Measurements from ENCODE around the gene ZNF507. TPM values are rescaled to one million over a fixed set of nuclear protein-coding genes. Genes with fewer than 3 reads are reported as not detected.

The ZNF507 gene
- total and polyA plus RNA-seq, 8 donors, result 3.5 to 14.7 (median 8.9) TPM

DNA sequence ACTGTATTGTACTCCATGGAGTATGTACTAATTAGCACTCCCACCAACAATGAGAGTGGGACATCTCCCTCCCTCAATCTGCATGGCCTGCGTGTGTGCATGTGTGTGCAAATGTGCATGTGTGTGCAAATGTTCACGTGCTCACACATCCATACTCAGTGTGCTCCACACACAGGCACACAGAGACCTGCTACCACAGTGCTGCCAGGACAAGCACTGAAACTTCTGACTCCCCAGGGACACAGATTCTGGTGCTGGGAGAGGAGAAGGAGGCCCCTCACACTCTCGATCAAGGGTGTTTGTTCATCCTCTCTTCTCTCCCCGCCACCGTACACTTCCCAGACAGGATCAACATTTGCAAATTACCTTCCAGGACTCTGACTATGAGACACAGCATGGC lies 37.8 kb upstream of the ZNF507 start:
- H3K4me3 ChIP-seq, result no peak overlapping the region
- no peaks in the 10 kb centered on the region for H3K4me1 ChIP-seq
- TF ChIP-seq, protein P1, sequence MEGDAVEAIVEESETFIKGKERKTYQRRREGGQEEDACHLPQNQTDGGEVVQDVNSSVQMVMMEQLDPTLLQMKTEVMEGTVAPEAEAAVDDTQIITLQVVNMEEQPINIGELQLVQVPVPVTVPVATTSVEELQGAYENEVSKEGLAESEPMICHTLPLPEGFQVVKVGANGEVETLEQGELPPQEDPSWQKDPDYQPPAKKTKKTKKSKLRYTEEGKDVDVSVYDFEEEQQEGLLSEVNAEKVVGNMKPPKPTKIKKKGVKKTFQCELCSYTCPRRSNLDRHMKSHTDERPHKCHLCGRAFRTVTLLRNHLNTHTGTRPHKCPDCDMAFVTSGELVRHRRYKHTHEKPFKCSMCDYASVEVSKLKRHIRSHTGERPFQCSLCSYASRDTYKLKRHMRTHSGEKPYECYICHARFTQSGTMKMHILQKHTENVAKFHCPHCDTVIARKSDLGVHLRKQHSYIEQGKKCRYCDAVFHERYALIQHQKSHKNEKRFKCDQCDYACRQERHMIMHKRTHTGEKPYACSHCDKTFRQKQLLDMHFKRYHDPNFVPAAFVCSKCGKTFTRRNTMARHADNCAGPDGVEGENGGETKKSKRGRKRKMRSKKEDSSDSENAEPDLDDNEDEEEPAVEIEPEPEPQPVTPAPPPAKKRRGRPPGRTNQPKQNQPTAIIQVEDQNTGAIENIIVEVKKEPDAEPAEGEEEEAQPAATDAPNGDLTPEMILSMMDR (IDR thresholded peaks at IDR 0.05), result no peak
- H3K9me3 ChIP-seq, result no peaks in the 10 kb centered on the region
- ATAC-seq (no peak), FAIRE-seq (no peak), DNase-seq (no peak)
- no peaks in the 10 kb centered on the region for H3K36me3 ChIP-seq
- intact Hi-C loops (cut with DNase I), result no loop called here
- H3K27ac ChIP-seq, result no peak overlapping the region
- peaks cover 0 to 4% (median 0%) of the 10 kb centered on the region in 4 donors for H3K27me3 ChIP-seq
- WGBS, 2 donors, result 74 to 79% methylated on average over 5 of the region's 5 CpGs

DNA sequence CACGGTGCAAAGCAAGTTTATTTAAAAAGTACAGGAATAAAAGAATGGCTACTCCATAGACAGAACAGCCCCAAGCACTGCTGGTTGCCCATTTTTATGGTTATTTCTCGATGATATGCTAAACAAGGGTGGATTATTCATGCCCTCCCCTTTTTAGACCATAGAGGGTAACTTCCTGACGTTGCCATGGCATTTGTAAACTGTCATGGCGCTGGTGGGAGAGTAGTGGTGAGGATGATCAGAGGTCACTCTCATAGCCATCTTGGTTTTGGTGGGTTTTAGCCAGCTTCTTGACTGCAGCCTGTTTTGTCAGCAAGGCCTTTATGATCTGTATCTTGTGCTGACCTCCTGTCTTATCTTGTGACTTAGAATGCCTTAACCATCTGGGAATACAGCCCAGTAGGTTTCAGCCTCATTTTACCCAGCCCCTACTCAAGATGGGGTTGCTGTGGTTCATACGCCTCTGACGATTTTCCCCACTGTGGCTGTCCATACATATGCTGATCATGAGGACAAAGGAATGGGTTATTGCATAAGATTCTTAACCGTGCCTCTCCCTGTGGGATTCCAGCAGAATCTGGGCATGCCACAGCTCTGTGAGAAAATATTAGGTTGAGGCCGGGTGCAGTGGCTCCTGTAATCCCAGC lies 36.9 kb upstream of the ZNF507 start:
- Histone ChIP-seq H3K36me3 (no peaks in the 10 kb centered on the region), H3K4me3 (no peak overlapping the region), H3K9me3 (no peaks in the 10 kb centered on the region), H3K4me1 (no peaks in the 10 kb centered on the region), H3K27me3 (peaks cover 0 to 4% (median 0%) of the 10 kb centered on the region in 4 donors), H3K27ac (no peak overlapping the region)
- DNase-seq, result no peak
- ATAC-seq, result no peak
- no peak for FAIRE-seq
- intact Hi-C loops (cut with DNase I), result no loop called here
- TF ChIP-seq, protein P1 (IDR thresholded peaks at IDR 0.05), result no peak
- 52 to 59% methylated on average over 8 of the region's 8 CpGs for WGBS, 2 donors

DNA sequence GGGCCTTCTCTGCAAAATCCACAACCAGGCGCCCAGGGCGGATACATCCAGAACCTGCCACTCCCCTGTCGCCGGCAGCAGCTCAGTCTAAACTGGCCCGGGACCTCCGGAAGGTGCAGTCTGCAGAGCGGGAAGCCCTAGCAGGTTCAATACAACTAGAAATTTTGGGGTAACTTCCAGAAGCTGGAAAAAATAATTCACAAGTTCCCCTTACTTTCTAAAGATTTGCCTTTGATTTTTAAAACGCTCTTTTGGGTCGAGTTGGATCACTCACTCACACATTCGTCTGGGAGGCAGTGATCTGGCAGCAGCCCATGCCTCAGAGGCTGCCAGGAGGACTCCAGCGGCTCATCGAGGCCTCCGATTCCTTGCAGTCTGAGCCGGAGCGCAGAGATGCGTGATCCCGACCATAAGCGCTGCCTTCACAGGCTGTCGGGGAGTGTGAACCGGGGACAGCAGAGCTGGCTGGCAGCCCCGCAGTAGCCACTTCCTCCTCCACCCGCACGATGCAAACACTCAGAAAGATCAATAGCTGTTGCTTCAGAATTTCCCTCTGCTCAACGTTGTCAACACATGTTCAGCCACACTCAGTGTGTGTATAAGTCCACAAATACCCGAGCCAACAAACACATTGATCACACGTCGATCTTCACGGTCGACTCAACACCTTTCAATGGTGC lies 35.6 kb upstream of the ZNF507 start:
- DNase-seq (no peak), ATAC-seq (peak in 1 of 4 donors; percentile 37), FAIRE-seq (no peak)
- TF ChIP-seq, protein P1 (IDR thresholded peaks at IDR 0.05), result no peak
- H3K9me3 ChIP-seq, result no peaks in the 10 kb centered on the region
- H3K4me1 ChIP-seq, result no peaks in the 10 kb centered on the region
- no peaks in the 10 kb centered on the region for H3K36me3 ChIP-seq
- intact Hi-C loops (cut with DNase I), result no loop called here
- WGBS, 2 donors, result 34 to 41% methylated on average over 29 of the region's 29 CpGs
- no peaks in the 10 kb centered on the region for H3K27me3 ChIP-seq
- H3K27ac ChIP-seq, result no peak overlapping the region
- H3K4me3 ChIP-seq, result no peak overlapping the region

DNA sequence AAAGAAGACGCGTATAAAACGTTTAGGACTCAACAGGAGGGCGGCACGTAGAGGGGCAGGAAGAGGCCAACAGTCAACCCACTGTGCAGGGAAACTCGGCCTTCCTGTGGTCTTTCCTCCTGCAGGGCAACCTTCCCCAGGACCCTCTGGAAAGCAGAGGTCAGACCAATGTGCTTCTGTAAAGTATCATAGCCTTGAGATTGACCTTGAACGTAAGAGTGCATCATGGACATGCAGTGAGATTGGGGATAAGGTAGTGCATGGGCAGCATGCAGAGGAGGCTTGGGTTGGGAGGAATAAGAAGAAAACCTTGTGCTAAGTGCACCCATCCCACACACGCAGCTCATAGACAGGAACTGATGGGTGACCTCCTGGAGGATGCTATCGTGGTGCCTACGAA lies 34.0 kb upstream of the ZNF507 start:
- TF ChIP-seq, protein P1 (IDR thresholded peaks at IDR 0.05), result no peak
- no peaks in the 10 kb centered on the region for H3K27me3 ChIP-seq
- intact Hi-C loops (cut with DNase I), result no loop called here
- 73 to 84% methylated on average over 10 of the region's 10 CpGs for WGBS, 2 donors
- H3K9me3 ChIP-seq, result no peaks in the 10 kb centered on the region
- H3K4me1 ChIP-seq, result no peaks in the 10 kb centered on the region
- no peak overlapping the region for H3K4me3 ChIP-seq
- H3K27ac ChIP-seq, result no peak overlapping the region
- FAIRE-seq, result no peak
- no peak for DNase-seq
- ATAC-seq, result no peak
- H3K36me3 ChIP-seq, result no peaks in the 10 kb centered on the region

All from pancreas (tissue), 10 donors.